GM21360 (cell line): Measurements from ENCODE around the gene BCL2L1.

Experiments used
- ATAC-seq: cut with Tn5 transposase; IDR thresholded peaks from one replicate; pipeline ENCODE4 v1.9.1; 2021; ENCODE audit warnings: mild to moderate bottlenecking, moderate library complexity; ENCODE audit not compliant: unreplicated experiment

Gene BCL2L1

GRCh38 chr20:31710423-31711108 is 12.1 kb downstream of the BCL2L1 start:
- ATAC-seq = no peak

- ATAC-seq = no peak
Observed at GRCh38 chr20:31709939-31710338, 12.7 kb downstream of the BCL2L1 start.

GRCh38 chr20:31708736-31709534 is 13.7 kb downstream of the BCL2L1 start:
- ATAC-seq = no peak

- no peak for ATAC-seq
Observed at GRCh38 chr20:31707994-31708735, 14.5 kb downstream of the BCL2L1 start.

- ATAC-seq = no peak
Observed at GRCh38 chr20:31707258-31707615, 15.4 kb downstream of the BCL2L1 start.

GRCh38 chr20:31706607-31707257 is 15.9 kb downstream of the BCL2L1 start:
- no peak for ATAC-seq

- ATAC-seq = peak; percentile 78
Observed at GRCh38 chr20:31705598-31706597, 16.8 kb downstream of the BCL2L1 start.

GRCh38 chr20:31705191-31705590 is 17.5 kb downstream of the BCL2L1 start:
- no peak for ATAC-seq

GRCh38 chr20:31704225-31705119 is 18.2 kb downstream of the BCL2L1 start:
- ATAC-seq = no peak

- no peak for ATAC-seq
Observed at GRCh38 chr20:31701591-31701990, 21.1 kb downstream of the BCL2L1 start.

- ATAC-seq = no peak
Observed at GRCh38 chr20:31700747-31701146, 21.9 kb downstream of the BCL2L1 start.

- ATAC-seq = no peak
Observed at GRCh38 chr20:31699801-31700728, 22.6 kb downstream of the BCL2L1 start.

GRCh38 chr20:31698803-31699718 is 23.6 kb downstream of the BCL2L1 start:
- ATAC-seq = peak; percentile 91

GRCh38 chr20:31698243-31698802 is 24.3 kb downstream of the BCL2L1 start:
- ATAC-seq = no peak

- no peak for ATAC-seq
Observed at GRCh38 chr20:31695849-31696804, 26.5 kb downstream of the BCL2L1 start.
